Fibroblast of mammary gland (primary cell): ENCODE results near the gene RGPD5.
"Not testable (repeated sequence)": the region's sequence is repeated elsewhere in the genome, so short reads cannot be mapped to it uniquely, and the experiment has no call there.

Experiments used
- DNase-seq: peaks from one replicate; pipeline ENCODE4 v3.0.0-alpha.2; 2010; ENCODE audit warnings: low read depth
- H3K4me3 ChIP-seq: 2 replicates; pipeline ENCODE4 v1.5.1; 2011; ENCODE audit warnings: low read depth, mild to moderate bottlenecking, low read length, moderate library complexity; ENCODE audit not compliant: control insufficient read depth

The RGPD5 gene

GRCh38 chr2:109888414-109888813, 94.3 kb downstream of the RGPD5 start:
- not testable (repeated sequence) for DNase-seq, H3K4me3 ChIP-seq

GRCh38 chr2:109889909-109890308, 95.8 kb downstream of the RGPD5 start:
- not testable (repeated sequence) for DNase-seq, H3K4me3 ChIP-seq

- not testable (repeated sequence) for H3K4me3 ChIP-seq, DNase-seq
Measured at GRCh38 chr2:109891024-109891423, 96.9 kb downstream of the RGPD5 start.

- H3K4me3 ChIP-seq, DNase-seq: not testable (repeated sequence)
Measured at GRCh38 chr2:109893736-109894135, 99.6 kb downstream of the RGPD5 start.

GRCh38 chr2:109894141-109894540, 100.0 kb downstream of the RGPD5 start:
- not testable (repeated sequence) for DNase-seq, H3K4me3 ChIP-seq

GRCh38 chr2:109895090-109895869, 101.2 kb downstream of the RGPD5 start:
- H3K4me3 ChIP-seq, DNase-seq: not testable (repeated sequence)

- DNase-seq, H3K4me3 ChIP-seq: not testable (repeated sequence)
Measured at GRCh38 chr2:109896212-109896611, 102.1 kb downstream of the RGPD5 start.

GRCh38 chr2:109897769-109898461, 103.8 kb downstream of the RGPD5 start:
- H3K4me3 ChIP-seq, DNase-seq: not testable (repeated sequence)

- DNase-seq, H3K4me3 ChIP-seq: not testable (repeated sequence)
Measured at GRCh38 chr2:109898462-109899336, 104.6 kb downstream of the RGPD5 start, which contains the start of gene LIMS3. Gene LIMS3 (plus strand): TSS chr2:109898688. CDS start chr2:109898729, 41 bp downstream.

- H3K4me3 ChIP-seq, DNase-seq: not testable (repeated sequence)
Measured at GRCh38 chr2:109905796-109906195, 111.7 kb downstream of the RGPD5 start.
